Measurements from ENCODE around the gene MPDZ.

GRCh38 chr9:13128266-13128860 lies 151.1 kb downstream of the MPDZ start:
- TF ChIP-seq ARNT (IDR thresholded peaks at IDR 0.05) (no peak), SP1 (IDR thresholded peaks at IDR 0.05) (no peak), SUZ12 (IDR thresholded peaks at IDR 0.05) (no peak), BHLHE40 (IDR thresholded peaks at IDR 0.05; ENCODE audit: borderline replicate concordance) (no peak), LEF1 (IDR thresholded peaks at IDR 0.05; ENCODE audit: borderline replicate concordance) (no peak), ELF4 (IDR thresholded peaks at IDR 0.05) (no peak), FOXM1 (IDR thresholded peaks at IDR 0.05; ENCODE audit: borderline replicate concordance) (no peak), HDGF (IDR thresholded peaks at IDR 0.05; ENCODE audit: borderline replicate concordance) (no peak), TARDBP (IDR thresholded peaks at IDR 0.05) (no peak), FOXA1 (IDR thresholded peaks at IDR 0.05) (no peak), FOXK2 (IDR thresholded peaks at IDR 0.05) (no peak), CTBP1 (IDR thresholded peaks at IDR 0.05; ENCODE audit: borderline replicate concordance) (no peak)
